K562 (cell line): ENCODE results near the gene SEC24A. TPM values are rescaled to one million over a fixed set of nuclear protein-coding genes. Genes with fewer than 3 reads are reported as not detected.

Source experiments
- ATAC-seq: fragments of 200-7000 bp; cut with Tn5 transposase; 3 replicates; pipeline ENCODE4 v1.9.1; 2020; ENCODE audit warnings: moderate library complexity
- BruUV-seq: library from RNA; stranded (reverse); fragments of 400-500 nt; replicated peaks from 2 replicates; lab custom pipeline; 2021; lab: Mats Ljungman, UMichigan
- CTCF ChIA-PET: fragments of 300-600 bp; formaldehyde crosslinking; extraction: SDS; loops from one replicate; lab custom pipeline; 2021; ENCODE audit warnings: low intra/inter-chr PET ratio; lab: Yijun Ruan, JAX
- POLR2A ChIA-PET: fragments of 300-600, 350-650 bp; sonication (Branson Sonifier 250); formaldehyde crosslinking; extraction: SDS; loops from one replicate; lab custom pipeline; 2021; ENCODE audit warnings: antibody characterized with exemption, inconsistent platforms; lab: Yijun Ruan, JAX
- DNase-seq, 4 experiments: peaks; one replicate each; pipeline versions ENCODE4 v3.0.0 to v3.0.0-alpha.2; 2011 to 2018; ENCODE audit warnings: low spot score in 3 of 4, mixed read lengths in 3 of 4; ENCODE audit errors: extremely low read depth in 1 of 4
- FAIRE-seq: peaks from 2 replicates; lab custom pipeline; 2011; peaks lifted over from hg19 to GRCh38; lab: Jason Lieb, UNC
- H2AFZ ChIP-seq: 2 replicates; pipeline ENCODE4 v1.6.0; 2011; ENCODE audit warnings: low read depth, low read length, control low read depth, inconsistent platforms
- H3K27ac ChIP-seq: fragments of 200-600 bp; 3 replicates; pipeline ENCODE4 v1.8.0; 2011; ENCODE audit warnings: low read depth, mild to moderate bottlenecking, control low read depth, inconsistent platforms, low read length, moderate library complexity, mixed read lengths; ENCODE audit errors: extremely low read depth
- H3K27me3 ChIP-seq, 2 experiments: fragments of 300-600 bp in 1 of 2; 2 replicates in 1 of 2; 3 replicates in 1 of 2; pipeline versions ENCODE4 v1.6.0 to v1.8.0; 2011; ENCODE audit warnings: inconsistent platforms in 2 of 2, low read length in 2 of 2, mild to moderate bottlenecking in 1 of 2, mixed read lengths in 1 of 2, moderate library complexity in 1 of 2; ENCODE audit not compliant: control insufficient read depth in 2 of 2, insufficient read depth in 2 of 2
- H3K36me3 ChIP-seq: fragments of 300-600 bp; 3 replicates; pipeline ENCODE4 v1.8.0; 2011; ENCODE audit warnings: mild to moderate bottlenecking, low read length, inconsistent platforms; ENCODE audit not compliant: control insufficient read depth, insufficient read depth
- H3K4me1 ChIP-seq, 2 experiments: fragments of 200-600 bp in 1 of 2; replicated peaks in 1 of 2; 2 replicates in 1 of 2; 3 replicates in 1 of 2; pipeline versions ENCODE4 v1.5.1 to v1.8.0; 2011; ENCODE audit warnings: inconsistent platforms in 2 of 2, low read length in 2 of 2, mild to moderate bottlenecking in 1 of 2, mixed read lengths in 1 of 2, moderate library complexity in 1 of 2; ENCODE audit not compliant: control insufficient read depth in 2 of 2, insufficient read depth in 2 of 2
- H3K4me2 ChIP-seq: 2 replicates; pipeline ENCODE4 v1.6.1; 2011; ENCODE audit warnings: low read length, control low read depth, inconsistent platforms, mixed read lengths; ENCODE audit not compliant: insufficient read depth
- H3K4me3 ChIP-seq: fragments of 200-600 bp; sonication (generic), shearing (Covaris generic); 2 replicates; pipeline ENCODE4 v1.5.1; 2016; ENCODE audit warnings: control low read depth, inconsistent platforms
- H3K79me2 ChIP-seq: fragments of 200-600 bp; 3 replicates; pipeline ENCODE4 v1.8.0; 2011; ENCODE audit warnings: low read length, inconsistent platforms; ENCODE audit not compliant: control insufficient read depth, insufficient read depth
- H3K9ac ChIP-seq, 2 experiments: 2 replicates each; pipeline versions ENCODE4 v1.6.0 to v1.6.1; 2011; ENCODE audit warnings: low read depth in 2 of 2, low read length in 2 of 2, control low read depth in 1 of 2, inconsistent platforms in 1 of 2, mild to moderate bottlenecking in 1 of 2, mixed read lengths in 1 of 2; ENCODE audit not compliant: insufficient read depth in 1 of 2
- H3K9me1 ChIP-seq: one replicate; pipeline ENCODE4 v1.6.0; 2011; ENCODE audit warnings: inconsistent platforms, mild to moderate bottlenecking, low read length, moderate library complexity; ENCODE audit not compliant: control insufficient read depth, insufficient read depth
- H3K9me3 ChIP-seq: replicated peaks from 2 replicates; pipeline ENCODE4 v1.5.1; 2011; ENCODE audit warnings: low read depth, low read length, inconsistent platforms; ENCODE audit not compliant: control insufficient read depth, insufficient read depth
- H4K20me1 ChIP-seq: replicated peaks from 2 replicates; pipeline ENCODE4 v1.6.1; 2011; ENCODE audit warnings: low read length, inconsistent platforms, mixed read lengths; ENCODE audit not compliant: control insufficient read depth, insufficient read depth
- BRD9 ChIP-seq: fragments of 450-650 bp; IDR thresholded peaks from 2 replicates; pipeline ENCODE4 v1.6.1; 2018; ENCODE audit warnings: low read depth; ENCODE audit not compliant: partially characterized antibody
- CTBP1 ChIP-seq: fragments of 450-650 bp; IDR thresholded peaks from 2 replicates; pipeline ENCODE4 v1.6.1; 2016; ENCODE audit warnings: borderline replicate concordance
- EZH2 ChIP-seq: IDR thresholded peaks from 2 replicates; pipeline ENCODE4 v1.6.1; 2012; ENCODE audit warnings: low read depth, mild to moderate bottlenecking, inconsistent platforms, low read length, borderline replicate concordance
- GTF2E2 ChIP-seq: fragments of 200-800 bp; sonication (Bioruptor generic); IDR thresholded peaks from 2 replicates; pipeline ENCODE4 v1.6.1; 2016; ENCODE audit warnings: missing genetic modification characterization, missing compliant biosample characterization
- HNRNPLL ChIP-seq: fragments of 200-400 bp; formaldehyde crosslinking; IDR thresholded peaks from 2 replicates; pipeline ENCODE4 v1.6.1; 2017; ENCODE audit warnings: low read length, low read depth, mild to moderate bottlenecking; ENCODE audit not compliant: poor library complexity, severe bottlenecking
- KAT7 ChIP-seq: sonication (generic); formaldehyde crosslinking; IDR thresholded peaks from 2 replicates; pipeline ENCODE4 v1.8.0; 2022; ENCODE audit warnings: missing genetic modification reagents, mild to moderate bottlenecking, borderline replicate concordance
- KLF6 ChIP-seq: fragments of 250-450 bp; sonication (Bioruptor Pico); IDR thresholded peaks from 2 replicates; pipeline ENCODE4 v1.4.0; 2020; ENCODE audit warnings: mild to moderate bottlenecking, moderate library complexity, borderline replicate concordance
- PHB2 ChIP-seq: fragments of 450-650 bp; IDR thresholded peaks from 2 replicates; pipeline ENCODE4 v1.6.1; 2017; ENCODE audit warnings: low read depth
- POLR2A ChIP-seq: fragments of 450-650 bp; conservative IDR thresholded peaks from 2 replicates; pipeline ENCODE4 v1.6.1; 2016
- PRPF4 ChIP-seq: fragments of 200-400 bp; formaldehyde crosslinking; IDR thresholded peaks from one replicate; pipeline ENCODE4 v1.6.1; 2017; ENCODE audit warnings: low read length, low read depth, mild to moderate bottlenecking; ENCODE audit not compliant: insufficient read depth, poor library complexity, severe bottlenecking
- SMARCC2 ChIP-seq: fragments of 450-650 bp; IDR thresholded peaks from 2 replicates; pipeline ENCODE4 v1.6.1; 2017; ENCODE audit warnings: antibody characterized with exemption, moderate library complexity, mild to moderate bottlenecking, low read depth
- SP2 ChIP-seq: IDR thresholded peaks from 2 replicates; pipeline ENCODE4 v1.6.1; 2011; ENCODE audit warnings: mild to moderate bottlenecking, low read depth, low read length, moderate library complexity; ENCODE audit not compliant: poor library complexity, severe bottlenecking; ENCODE audit errors: extremely low read depth
- SRSF9 ChIP-seq: fragments of 200-400 bp; formaldehyde crosslinking; IDR thresholded peaks from 2 replicates; pipeline ENCODE4 v1.6.1; 2017; ENCODE audit warnings: low read depth, low read length, borderline replicate concordance
- XRCC5 ChIP-seq: fragments of 200-400 bp; formaldehyde crosslinking; IDR thresholded peaks from 2 replicates; pipeline ENCODE4 v1.6.1; 2017; ENCODE audit warnings: low read depth, mild to moderate bottlenecking, low read length
- ZBTB17 ChIP-seq: fragments of 450-650 bp; formaldehyde crosslinking; IDR thresholded peaks from 2 replicates; pipeline ENCODE4 v1.4.0; 2020; ENCODE audit warnings: mild to moderate bottlenecking
- ZNF668 ChIP-seq: fragments of 250-450 bp; sonication (Bioruptor Pico); IDR thresholded peaks from 2 replicates; pipeline ENCODE4 v1.8.0; 2022; ENCODE audit warnings: mild to moderate bottlenecking, inconsistent platforms
- WGBS: fragments of 100-300 bp; shearing (Covaris generic); methylation state at CpG from one replicate; pipeline ENCODE4 v1.1.6; 2016; ENCODE audit warnings: low coverage, mixed read lengths; ENCODE audit not compliant: insufficient coverage; ENCODE audit errors: missing lambda C conversion rate; 5-methylcytosine and 5-hydroxymethylcytosine counted together
- in situ Hi-C: fragments of 300-500 bp; cut with MboI; formaldehyde crosslinking; loops from 4 replicates; pipeline ENCODE4 v1.15.0; 2018; ENCODE audit warnings: inconsistent platforms, mixed read lengths
- intact Hi-C: fragments of 100-400 bp; cut with micrococcal nuclease; formaldehyde crosslinking; loops from 2 replicates; pipeline ENCODE4 v1.14.2; 2022
- polyA plus RNA-seq, 8 experiments: library from polyadenylated mRNA; depleted of rRNA in 4 of 8; stranded (reverse) in 5 of 8; unstranded in 3 of 8; fragments of >200 nt; fragmentation: Nextera tagmentation in 2 of 8; fragmentation: Illumina TruSeq in 1 of 8; extraction: Ambion mirVana in 2 of 8; extraction: Trizol in 1 of 8; gene quantifications; 2 replicates each; pipeline versions ENCODE4 v1.2.1 to v1.2.3, GENCODE V29; 2011 to 2014; ENCODE audit warnings: inconsistent platforms in 1 of 8, missing spikeins in 1 of 8
- total RNA-seq, 7 experiments: library from RNA; depleted of rRNA in 6 of 7; stranded (reverse); fragments of >200 nt in 6 of 7; fragmentation: Illumina TruSeq in 2 of 7; extraction: Trizol in 2 of 7; gene quantifications; 2 replicates each; pipeline versions ENCODE4 v1.2.1 to v1.2.3, GENCODE V29; 2011 to 2021; ENCODE audit warnings: low replicate concordance in 1 of 7
- TF ChIP-seq, protein P1 (sequence below): fragments of 250-450 bp; sonication (Bioruptor Pico); IDR thresholded peaks from 2 replicates; pipeline ENCODE4 v1.5.0; 2020; ENCODE audit warnings: mild to moderate bottlenecking
- TF ChIP-seq, protein P2 (sequence below): sonication (generic); formaldehyde crosslinking; IDR thresholded peaks from 2 replicates; pipeline ENCODE4 v1.4.0; 2020; ENCODE audit warnings: mild to moderate bottlenecking, missing genetic modification reagents
- TF ChIP-seq, protein P3 (sequence below): fragments of 450-650 bp; IDR thresholded peaks from 2 replicates; pipeline ENCODE4 v1.6.1; 2016; ENCODE audit warnings: antibody characterized with exemption

The SEC24A gene
- total and polyA plus RNA-seq, 9 of the 15 experiments (the other 6 are each of a cell fraction or from before 2014, with no cell fraction given): 7.9 to 36.5 (median 17.5) TPM

DNA sequence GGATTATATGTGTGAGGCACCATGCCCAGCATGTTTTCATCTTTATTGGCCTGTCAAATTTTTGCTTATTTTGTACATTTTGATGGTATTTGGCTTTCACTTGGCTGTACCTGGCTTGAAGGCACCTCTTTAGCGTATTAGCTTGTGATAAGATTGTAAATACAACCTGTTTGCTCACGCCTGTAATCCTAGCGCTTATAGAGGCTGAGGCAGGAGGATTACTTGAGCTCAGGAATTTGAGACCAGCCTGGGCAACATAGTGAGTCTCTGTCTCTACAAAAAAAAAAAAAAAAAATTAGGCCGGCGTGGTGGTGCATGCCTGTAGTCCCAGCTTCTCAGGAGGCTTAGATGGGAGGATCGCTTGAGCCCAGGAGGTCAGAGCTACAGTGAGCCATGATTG, 11.3 kb downstream of the SEC24A start (continued):
- no peak for TF ChIP-seq GTF2E2 (tag)
- no peak for TF ChIP-seq SRSF9

DNA sequence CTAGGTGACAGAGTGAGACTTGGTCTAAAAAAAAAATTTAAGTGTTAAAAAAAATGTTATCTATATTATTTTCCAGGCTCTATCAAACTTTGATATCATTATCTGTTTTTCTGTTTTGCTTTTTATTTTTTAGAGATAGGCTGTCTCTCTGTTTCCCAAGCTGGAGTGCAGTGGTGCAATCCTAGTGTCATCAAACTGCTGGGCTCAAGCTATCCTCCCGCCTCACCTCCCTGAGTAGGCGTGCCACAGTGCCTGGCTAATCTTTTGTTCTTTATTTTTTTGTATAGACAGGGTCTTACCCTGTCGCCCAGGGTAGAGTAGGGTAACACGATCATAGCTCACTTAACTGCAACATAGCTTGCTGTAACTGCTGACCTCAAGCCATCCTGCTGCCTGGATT, 14.4 kb downstream of the SEC24A start:
- Histone ChIP-seq H3K27ac (no peak overlapping the region), H3K9ac (no peak overlapping the region), H4K20me1 (no peaks in the 10 kb centered on the region; the same call in 1 of the 2 replicates), H3K4me3 (no peak overlapping the region), H3K4me2 (no peak overlapping the region), H3K27me3 (no peaks in the 10 kb centered on the region), H3K9me1 (no peaks in the 10 kb centered on the region), H3K36me3 (peaks cover 52% of the 10 kb centered on the region), H3K9me3 (no peaks in the 10 kb centered on the region), H3K4me1 (peaks cover 0 to 4% of the 10 kb centered on the region in 2 experiments; a peak in 1 of 5 replicates), H3K79me2 (peaks cover 62% of the 10 kb centered on the region), H2AFZ (no peak overlapping the region)
- ATAC-seq: no peak
- TF ChIP-seq ZNF668: no peak
- TF ChIP-seq, protein P1, sequence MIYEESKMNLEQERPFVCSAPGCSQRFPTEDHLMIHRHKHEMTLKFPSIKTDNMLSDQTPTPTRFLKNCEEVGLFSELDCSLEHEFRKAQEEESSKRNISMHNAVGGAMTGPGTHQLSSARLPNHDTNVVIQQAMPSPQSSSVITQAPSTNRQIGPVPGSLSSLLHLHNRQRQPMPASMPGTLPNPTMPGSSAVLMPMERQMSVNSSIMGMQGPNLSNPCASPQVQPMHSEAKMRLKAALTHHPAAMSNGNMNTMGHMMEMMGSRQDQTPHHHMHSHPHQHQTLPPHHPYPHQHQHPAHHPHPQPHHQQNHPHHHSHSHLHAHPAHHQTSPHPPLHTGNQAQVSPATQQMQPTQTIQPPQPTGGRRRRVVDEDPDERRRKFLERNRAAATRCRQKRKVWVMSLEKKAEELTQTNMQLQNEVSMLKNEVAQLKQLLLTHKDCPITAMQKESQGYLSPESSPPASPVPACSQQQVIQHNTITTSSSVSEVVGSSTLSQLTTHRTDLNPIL (CRISPR knock-in tag): no peak
- no peak for TF ChIP-seq ZBTB17 (CRISPR knock-in tag)
- no peak for TF ChIP-seq SMARCC2
- no peak for TF ChIP-seq BRD9
- no peak for TF ChIP-seq XRCC5
- TF ChIP-seq PHB2: no peak
- TF ChIP-seq HNRNPLL: no peak
- TF ChIP-seq, protein P2, sequence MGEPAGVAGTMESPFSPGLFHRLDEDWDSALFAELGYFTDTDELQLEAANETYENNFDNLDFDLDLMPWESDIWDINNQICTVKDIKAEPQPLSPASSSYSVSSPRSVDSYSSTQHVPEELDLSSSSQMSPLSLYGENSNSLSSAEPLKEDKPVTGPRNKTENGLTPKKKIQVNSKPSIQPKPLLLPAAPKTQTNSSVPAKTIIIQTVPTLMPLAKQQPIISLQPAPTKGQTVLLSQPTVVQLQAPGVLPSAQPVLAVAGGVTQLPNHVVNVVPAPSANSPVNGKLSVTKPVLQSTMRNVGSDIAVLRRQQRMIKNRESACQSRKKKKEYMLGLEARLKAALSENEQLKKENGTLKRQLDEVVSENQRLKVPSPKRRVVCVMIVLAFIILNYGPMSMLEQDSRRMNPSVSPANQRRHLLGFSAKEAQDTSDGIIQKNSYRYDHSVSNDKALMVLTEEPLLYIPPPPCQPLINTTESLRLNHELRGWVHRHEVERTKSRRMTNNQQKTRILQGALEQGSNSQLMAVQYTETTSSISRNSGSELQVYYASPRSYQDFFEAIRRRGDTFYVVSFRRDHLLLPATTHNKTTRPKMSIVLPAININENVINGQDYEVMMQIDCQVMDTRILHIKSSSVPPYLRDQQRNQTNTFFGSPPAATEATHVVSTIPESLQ: no peak
- TF ChIP-seq KAT7 (CRISPR knock-in tag): no peak
- no peak for TF ChIP-seq SP2
- TF ChIP-seq, protein P3, sequence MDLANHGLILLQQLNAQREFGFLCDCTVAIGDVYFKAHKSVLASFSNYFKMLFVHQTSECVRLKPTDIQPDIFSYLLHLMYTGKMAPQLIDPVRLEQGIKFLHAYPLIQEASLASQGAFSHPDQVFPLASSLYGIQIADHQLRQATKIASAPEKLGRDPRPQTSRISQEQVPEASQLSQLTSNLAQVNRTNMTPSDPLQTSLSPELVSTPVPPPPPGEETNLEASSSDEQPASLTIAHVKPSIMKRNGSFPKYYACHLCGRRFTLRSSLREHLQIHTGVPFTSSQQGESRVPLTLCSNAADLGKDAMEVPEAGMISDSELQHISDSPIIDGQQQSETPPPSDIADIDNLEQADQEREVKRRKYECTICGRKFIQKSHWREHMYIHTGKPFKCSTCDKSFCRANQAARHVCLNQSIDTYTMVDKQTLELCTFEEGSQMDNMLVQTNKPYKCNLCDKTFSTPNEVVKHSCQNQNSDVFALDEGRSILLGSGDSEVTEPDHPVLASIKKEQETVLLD: no peak
- no peak for TF ChIP-seq CTBP1
- TF ChIP-seq POLR2A: no peak
- TF ChIP-seq EZH2: no peak
- TF ChIP-seq KLF6: no peak
- TF ChIP-seq PRPF4: no peak
- in situ Hi-C loops: no loop called here
- no peak for FAIRE-seq
- intact Hi-C loops: no loop called here
- POLR2A ChIA-PET: interaction anchor here (0.6 to 1.2 kb wide), 4 partner anchors 11 to 55 kb away, joined by 3 to 5 read pairs (median 4); partner anchors contain the start of gene SEC24A
- DNase-seq: no peak
- CTCF ChIA-PET: no interaction called here
- BruUV-seq: no TSS peak
- WGBS: 97% methylated on average over 4 of the region's 4 CpGs
